HuH-7 (cell line): ENCODE measurements around the gene MAD2L2.

Source experiments
- DNase-seq: peaks from one replicate; pipeline ENCODE4 v3.0.0; 2011; ENCODE audit warnings: low spot score

Gene MAD2L2

DNA sequence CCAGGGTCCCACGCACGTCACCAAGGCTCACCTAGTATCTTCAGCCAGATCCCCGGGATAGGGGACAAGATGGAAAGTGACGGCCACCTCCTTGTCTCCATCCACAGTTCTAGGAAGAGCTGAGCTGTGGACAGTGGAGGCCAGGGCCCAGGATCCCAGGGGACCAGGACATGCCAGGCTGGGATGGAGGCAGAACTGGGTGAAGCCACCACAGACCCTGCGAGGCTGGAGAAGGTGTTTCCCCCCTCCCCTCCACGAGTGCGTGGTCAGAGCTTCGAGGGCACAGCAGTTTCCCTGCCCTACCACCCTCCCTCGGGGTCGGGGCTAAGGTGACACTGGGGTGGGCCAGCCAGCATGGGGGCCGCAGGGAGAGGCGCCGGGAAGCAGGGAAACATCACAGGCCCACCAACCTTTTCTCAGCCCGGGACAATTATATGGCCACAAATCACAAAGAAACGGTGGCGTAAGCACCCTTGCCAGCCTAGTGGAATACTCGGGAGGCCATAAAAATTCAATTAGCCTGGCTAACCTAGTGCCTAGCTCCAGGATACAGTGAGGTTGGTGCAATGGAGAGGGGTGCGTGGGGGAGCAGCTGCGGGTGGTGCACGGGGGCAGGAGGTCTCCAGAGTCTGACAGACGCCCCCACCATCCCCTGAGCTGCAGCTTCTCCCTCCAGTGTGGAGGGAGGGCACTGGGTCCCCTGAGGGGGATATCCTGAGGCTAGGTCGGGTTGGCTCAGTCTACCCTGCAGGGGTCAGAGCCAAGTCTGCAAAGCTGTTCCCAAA lies 23.9 kb upstream of the MAD2L2 start:
- DNase-seq = no peak

DNA sequence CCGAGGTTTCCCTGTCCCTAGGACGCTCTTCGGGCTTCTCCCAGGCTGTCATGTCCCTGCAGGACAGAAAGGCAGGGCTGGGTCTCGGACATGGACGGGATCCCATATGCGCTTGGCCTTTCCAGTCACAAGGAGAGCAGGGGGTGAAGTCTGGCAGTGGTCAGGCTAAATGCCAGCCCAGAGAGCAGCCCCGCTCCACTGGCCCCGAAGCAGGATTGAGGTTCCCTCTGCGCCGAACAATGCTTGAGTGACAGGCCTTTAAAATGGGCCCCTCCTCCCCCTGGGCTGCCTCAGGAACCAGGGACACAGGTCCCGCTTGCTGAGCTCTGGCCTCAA lies 23.2 kb upstream of the MAD2L2 start:
- no peak for DNase-seq

DNA sequence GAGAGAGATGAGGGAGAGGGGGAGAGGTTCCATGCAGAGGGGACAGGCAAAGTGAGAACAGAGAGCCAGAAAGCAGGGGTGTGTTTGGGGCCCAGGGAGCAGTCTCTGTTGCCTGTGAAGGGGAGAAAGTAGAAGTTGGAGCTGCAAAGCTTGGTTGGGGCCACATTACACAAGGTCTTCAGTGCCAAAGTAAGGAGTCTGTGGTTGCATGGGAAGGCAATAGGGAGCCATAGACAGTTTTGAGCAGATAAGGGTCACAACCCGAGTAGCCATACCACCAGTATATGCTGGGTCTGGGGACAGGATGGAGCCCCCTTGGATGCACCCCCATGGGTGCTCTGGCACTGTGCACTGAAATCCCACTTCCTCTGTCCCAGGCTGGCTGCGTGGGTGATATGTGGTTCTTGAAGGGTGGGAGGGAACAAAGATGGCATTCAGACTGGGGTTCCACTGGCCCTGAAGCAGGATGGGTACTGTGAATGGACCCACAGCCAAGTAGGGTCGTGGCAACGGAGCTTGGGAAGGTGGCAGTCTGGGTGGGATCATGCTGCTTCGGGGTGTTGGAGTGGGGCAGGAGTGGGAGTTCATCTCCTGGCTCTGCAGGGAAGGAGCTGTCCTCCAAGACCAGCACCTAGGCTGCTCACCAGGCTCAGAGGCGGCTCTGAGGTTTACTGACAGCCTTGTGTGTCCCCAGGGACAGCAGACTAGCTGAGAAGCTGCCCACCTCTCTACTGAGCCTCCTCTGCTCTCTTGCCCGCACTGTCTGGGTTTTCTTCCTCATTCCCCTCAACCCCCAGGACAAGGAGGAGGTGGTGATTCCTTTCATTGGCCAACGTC lies 22.6 kb upstream of the MAD2L2 start:
- no peak for DNase-seq

GRCh38 chr1:11701981-11702803 lies 21.2 kb upstream of the MAD2L2 start:
- no peak for DNase-seq

DNA sequence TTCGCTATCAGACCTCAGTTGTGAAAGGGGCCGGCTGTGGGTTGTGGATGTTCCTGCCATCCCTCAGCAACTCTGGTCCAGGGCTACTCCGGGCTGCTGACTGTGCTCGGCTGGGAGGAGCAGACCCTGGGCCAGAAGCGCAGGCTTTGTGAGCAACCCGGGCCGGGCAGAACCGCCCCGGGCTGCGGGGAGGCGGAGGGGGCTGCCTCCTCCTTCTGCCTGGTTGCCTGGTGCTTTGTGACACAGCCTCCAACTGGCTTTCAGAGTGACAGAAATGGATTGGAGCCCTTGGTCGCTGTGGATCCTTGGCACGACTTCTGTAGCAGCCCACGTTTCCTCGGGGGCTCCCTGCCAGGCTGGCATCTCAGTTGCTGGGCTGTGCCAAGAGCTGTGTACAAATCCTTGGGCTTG lies 20.6 kb upstream of the MAD2L2 start:
- no peak for DNase-seq

DNA sequence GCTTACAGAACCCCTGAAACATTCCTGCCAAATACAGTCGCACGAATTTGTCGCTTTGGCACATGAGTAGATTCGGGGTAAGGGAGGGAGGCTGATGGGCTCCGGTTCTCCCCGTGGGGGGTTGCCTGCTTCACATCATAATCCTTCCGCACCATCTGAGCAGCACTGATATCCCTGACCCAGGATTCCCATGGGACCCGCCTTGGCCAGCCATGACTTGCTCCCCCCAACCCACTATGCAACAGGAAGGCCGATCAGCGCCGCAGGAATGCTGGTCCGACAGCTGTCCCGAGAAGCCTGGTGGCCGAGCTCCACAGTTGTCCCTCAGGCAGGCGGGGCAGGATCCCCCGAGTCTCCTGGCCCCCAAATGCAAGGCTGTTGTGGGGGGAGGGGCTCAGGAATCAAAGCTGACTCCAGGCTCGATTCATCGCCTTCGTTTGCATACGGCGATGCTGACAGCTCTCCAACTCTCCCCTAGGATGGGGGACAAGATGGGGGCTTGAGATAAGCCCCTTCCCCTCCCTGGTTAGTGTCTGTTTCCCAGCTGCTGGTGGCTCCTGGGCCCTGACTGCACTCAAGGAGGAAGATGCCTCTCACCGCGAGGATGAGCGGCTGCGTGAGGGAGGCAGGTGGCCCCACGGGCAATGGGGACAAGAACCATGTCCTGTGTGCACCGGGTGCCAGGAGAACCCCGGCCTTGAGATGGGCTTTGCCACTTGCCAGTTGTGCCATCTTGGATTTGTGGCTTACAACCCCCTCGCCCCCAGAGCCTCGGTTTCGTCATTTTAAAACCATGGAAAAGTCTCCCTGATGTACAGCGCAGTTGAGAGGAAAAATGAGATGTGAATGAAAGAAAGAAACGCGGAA lies 19.9 kb upstream of the MAD2L2 start:
- DNase-seq = no peak

- no peak for DNase-seq
These were observed 16.9 kb upstream of the MAD2L2 start for GRCh38 chr1:11697893-11698210.

DNA sequence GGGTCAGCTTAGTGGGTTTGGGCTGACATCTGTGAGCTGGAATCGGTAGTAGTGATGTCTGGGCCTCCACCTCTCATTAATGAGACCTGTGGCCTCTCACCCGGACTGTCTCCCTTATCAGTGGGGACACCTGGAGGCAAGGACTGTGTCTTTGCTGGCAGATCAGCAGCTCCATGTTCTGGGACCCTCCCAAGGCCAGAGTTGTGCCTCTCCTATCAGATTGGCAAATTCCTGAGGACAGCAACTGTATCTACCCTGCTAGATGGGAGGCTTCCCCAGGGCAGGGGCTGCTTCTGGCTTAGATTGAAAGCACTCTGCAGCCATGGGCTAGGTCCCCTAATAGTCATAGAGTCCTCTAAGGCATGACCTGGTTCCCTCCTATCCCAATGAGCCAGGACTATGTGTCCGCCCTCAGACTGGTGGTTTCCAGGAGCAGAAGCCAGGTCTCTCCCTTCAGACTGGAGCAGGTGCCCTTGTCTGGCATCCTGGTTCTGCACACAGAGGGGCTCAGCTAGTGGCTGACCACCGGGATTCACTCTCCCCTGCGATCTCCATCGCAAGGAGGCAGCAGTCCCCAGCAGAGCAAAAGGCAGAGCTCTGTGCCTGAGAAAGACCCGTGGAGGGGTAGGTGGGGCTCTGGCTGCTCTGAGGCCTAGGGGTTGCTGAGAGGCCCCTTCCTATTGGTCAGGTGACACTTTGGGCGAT lies 16.4 kb upstream of the MAD2L2 start:
- DNase-seq = no peak

DNA sequence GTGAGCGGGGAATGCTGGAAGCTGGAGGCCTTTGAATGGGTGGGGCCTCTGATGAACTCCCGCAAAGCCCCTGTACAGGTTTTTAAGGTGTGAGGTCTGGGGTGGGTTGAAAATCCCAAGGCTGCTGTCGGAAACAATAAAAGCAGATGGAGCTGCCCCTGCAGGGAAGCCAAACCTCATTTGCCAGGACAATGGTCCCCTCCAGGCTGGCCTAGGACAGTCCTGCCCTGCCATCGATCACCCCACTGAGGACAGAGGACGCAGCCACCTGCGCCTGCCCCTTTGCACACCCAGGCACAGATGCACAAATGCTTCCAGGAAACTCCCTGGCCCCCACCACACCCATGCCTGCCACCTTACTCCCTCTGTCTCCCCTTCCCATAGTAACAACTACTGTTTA lies 14.9 kb upstream of the MAD2L2 start:
- DNase-seq = no peak

- no peak for DNase-seq
These were observed 13.0 kb upstream of the MAD2L2 start for GRCh38 chr1:11693917-11694316.

DNA sequence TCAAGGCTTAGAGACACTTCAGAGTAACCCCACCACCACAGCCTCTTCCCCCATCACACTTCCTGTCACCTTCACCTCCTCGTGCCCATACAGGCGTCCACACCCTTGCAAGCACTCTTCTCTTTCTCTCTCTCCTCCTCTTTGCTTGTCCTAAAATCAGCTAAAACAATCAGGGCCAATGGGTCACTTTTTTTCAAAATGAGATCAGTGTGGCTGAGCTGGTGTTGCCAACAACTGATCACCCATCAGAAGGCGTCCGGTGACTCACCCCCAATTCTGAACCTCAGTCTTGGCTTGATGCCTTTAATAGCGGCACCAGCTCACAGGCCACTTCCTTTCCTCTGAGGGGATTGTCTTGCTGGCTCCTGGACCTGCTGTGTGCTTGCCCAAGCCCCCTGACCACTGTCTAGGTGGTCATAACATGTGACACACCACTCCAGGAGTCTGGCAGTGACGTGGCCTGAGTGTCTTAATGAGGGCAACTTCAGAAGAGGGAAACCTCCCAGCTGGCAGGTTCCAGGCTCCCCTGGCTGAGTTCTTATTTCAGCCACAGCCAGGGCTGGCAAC lies 12.2 kb upstream of the MAD2L2 start:
- no peak for DNase-seq

- no peak for DNase-seq
These were observed 11.2 kb upstream of the MAD2L2 start for GRCh38 chr1:11691928-11692711.

DNA sequence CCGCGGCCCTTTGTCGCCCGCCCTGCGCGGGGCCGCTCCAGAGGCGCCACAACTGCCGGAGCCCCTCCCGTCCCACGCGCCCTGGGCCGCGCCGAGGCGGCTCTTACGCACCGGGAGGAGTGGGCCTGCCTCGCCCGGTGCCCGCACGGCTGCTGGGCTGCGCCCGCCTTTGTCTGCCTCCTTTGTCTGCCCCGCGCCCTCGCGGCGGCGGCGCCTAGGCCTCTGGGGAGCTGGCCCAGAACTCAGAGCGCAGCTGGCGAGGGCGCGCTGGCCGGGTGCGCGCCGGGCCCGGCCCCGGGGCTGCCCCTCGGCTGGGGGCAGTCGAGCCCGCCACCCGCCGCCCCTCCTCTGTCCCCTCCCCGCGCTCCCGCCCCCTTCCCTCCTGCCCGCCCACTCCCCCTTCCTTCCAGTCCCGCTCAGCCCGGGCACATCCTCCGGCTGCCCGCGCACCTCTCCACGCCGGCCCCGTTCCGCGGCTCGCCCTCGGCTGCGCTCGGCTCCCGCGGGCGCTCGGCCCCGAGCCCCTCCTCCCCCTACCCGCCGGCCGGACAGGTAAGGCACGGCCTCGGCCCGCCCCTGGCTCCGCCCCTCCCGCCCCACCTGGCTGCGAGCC lies 10.5 kb upstream of the MAD2L2 start, which contains the start of gene DRAXIN:
Gene DRAXIN (plus strand): TSS at position 409 of the 613 bp plus-strand sequence. CDS start 14,549 bp downstream, outside the sequence.
- no peak for DNase-seq

GRCh38 chr1:11690397-11691301 lies 9.7 kb upstream of the MAD2L2 start:
- no peak for DNase-seq

GRCh38 chr1:11688506-11688905 lies 7.6 kb upstream of the MAD2L2 start:
- DNase-seq = no peak

DNA sequence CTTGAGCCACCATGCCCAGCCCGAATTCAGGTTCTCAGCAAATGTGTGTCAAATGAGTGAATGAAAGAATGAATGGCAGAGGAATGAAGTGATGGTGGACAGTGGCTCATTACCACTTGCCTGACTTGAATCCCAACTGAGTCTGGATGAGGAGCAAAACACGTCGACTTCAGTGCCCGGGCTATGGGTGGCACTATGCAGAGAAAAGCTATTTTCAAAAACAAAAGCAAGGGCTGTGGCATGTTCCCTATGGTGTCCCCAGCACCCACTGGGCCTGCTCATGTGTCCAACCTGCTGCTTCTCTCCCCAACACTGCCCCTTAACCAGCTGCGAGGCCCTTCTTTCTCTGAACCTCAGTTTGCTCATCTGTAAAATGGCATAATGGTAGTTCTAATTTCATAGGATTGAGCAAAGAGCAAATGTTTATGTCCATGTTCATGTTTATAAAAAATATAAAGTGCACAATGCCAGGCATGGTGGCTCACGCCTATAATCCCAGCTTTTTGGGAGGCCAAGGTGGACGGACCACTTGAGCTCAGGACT lies 4.3 kb upstream of the MAD2L2 start:
- no peak for DNase-seq

- no peak for DNase-seq
These were observed 3.1 kb upstream of the MAD2L2 start for GRCh38 chr1:11684070-11684469.

GRCh38 chr1:11682799-11683198 lies 1.9 kb upstream of the MAD2L2 start:
- DNase-seq = no peak
